Measurements from ENCODE around the gene CETN3.

CETN3 gene

DNA sequence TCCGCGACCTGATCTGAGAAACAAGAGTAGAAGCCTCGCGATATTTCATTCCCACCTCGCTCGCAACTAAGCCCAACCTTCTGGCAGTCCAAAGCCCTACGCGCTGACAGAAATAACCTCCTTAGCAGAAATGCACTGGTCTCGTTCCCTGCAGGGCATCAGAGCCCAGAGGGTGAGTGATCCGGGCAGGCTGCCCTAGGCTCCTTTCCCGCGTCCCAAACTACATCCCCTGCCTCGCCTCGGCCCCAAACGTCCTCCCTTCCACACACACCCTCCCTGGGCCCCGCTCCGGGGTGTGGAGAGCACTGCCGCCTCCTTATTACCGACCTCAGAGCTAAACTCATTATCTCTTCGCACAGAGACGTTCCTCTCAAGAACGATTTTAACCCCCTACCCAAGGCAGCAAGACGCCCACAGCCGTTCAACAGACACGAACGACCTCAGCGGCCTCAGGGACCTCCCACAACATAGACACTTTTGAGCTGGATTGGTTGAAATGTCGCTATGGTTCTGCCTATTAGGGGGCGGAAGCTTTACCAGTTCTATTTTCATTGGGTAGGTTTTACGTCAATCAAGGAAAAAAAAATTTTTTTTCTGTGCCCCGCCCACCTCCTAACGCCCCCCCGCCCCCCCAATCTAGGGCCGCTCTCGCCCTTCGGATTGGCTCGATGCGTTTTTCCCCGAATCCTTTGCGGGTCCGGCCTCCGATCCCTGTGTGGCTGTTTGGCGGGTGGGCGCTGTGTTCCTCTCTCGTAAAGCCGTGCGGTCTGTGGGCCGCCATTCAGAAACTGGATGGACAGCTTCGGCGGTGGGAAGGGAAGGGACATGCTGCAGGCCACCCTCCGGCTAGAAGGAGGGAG is at the start of gene CETN3:
TSS of gene CETN3 (minus strand) at position 439 of the 860 bp plus-strand sequence. CDS start at position 344, 95 bp downstream.
- TF ChIP-seq, protein P1, sequence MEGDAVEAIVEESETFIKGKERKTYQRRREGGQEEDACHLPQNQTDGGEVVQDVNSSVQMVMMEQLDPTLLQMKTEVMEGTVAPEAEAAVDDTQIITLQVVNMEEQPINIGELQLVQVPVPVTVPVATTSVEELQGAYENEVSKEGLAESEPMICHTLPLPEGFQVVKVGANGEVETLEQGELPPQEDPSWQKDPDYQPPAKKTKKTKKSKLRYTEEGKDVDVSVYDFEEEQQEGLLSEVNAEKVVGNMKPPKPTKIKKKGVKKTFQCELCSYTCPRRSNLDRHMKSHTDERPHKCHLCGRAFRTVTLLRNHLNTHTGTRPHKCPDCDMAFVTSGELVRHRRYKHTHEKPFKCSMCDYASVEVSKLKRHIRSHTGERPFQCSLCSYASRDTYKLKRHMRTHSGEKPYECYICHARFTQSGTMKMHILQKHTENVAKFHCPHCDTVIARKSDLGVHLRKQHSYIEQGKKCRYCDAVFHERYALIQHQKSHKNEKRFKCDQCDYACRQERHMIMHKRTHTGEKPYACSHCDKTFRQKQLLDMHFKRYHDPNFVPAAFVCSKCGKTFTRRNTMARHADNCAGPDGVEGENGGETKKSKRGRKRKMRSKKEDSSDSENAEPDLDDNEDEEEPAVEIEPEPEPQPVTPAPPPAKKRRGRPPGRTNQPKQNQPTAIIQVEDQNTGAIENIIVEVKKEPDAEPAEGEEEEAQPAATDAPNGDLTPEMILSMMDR (conservative IDR thresholded peaks at IDR 0.05), result no peak

DNA sequence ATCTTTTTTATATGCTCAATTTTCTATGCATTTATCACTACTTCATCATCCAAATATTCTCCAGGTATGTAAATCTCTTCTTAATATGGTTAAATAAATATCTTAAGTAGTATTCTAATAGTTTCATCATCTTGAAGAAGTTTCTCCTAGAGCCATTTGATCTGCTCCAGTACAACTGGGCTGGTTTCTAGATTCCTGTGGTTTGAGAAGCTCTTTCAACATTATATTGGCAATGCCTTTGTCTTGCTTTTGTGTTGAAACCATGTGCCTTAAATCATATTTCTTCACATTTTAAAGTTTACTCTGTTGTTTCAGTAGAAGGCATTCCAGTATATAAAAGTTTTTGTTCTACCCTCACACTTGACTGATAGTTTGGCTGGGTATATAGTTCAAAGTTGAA is 37.4 kb upstream of the CETN3 start:
- TF ChIP-seq, protein P1 (conservative IDR thresholded peaks at IDR 0.05), result no peak
- H3K27ac ChIP-seq, result no peak overlapping the region

More for the DNA sequence above, at the start of gene CETN3:
- H3K27ac ChIP-seq, result peak within 1 kb of the TSS; percentile 92

DNA sequence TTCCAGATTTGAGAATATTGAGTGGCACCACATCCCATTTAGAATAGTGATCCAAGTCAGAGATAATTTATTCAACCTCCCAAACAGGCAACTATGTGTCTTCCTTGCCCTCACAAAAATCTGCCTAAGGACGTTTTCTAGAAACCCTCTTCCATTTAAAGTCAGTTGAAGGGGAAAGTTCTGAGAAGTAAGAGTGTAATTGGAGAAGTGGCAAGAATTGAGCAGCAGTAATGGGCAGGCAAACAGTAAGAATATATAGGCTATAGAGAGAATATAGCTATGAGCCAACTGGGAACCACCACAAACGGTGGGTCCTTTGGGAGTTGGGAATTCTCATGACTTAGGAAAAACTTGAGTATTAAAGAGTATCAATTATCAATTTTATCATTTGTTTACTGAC is 31.1 kb upstream of the CETN3 start:
- H3K27ac ChIP-seq, result no peak overlapping the region
- TF ChIP-seq, protein P1 (conservative IDR thresholded peaks at IDR 0.05), result no peak

DNA sequence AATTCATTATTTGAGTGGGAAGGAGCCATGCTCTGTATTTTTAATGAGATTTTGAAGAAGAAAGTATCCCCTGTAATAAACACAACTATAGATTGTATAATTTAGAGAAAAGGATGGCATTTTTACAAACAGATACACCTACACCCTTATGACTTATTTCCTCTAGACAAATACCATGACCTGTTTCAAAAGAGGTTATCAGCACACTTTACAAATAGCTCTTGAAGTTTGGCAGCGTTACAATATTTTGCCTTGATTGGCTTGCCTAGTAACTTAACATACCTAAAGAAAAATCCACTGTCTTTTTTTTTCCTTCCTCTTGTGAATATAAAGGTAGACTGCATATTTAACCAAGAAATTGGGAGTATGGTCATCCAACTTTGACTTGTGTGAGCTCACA is 28.5 kb upstream of the CETN3 start:
- TF ChIP-seq, protein P1 (conservative IDR thresholded peaks at IDR 0.05), result no peak
- no peak overlapping the region for H3K27ac ChIP-seq

DNA sequence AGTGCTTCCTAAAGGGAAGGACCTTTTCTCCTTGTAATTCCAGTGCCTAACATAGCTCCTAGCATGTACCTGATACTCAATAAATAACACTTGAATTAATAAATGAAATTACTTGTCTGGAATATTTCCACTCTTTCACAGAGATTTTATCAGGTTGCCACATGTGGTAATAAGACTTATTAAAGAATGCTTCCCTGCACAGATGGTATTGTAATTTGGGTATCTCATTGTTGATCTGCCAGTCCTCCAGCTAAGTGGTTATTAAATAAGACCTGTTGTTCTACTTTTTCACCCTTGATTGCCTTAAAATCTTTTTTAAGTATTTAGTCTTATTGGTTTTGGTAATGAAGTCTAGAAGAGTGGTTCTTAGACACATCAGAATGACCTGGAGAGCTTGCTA is 28.1 kb upstream of the CETN3 start:
- TF ChIP-seq, protein P1 (conservative IDR thresholded peaks at IDR 0.05), result no peak
- no peak overlapping the region for H3K27ac ChIP-seq

DNA sequence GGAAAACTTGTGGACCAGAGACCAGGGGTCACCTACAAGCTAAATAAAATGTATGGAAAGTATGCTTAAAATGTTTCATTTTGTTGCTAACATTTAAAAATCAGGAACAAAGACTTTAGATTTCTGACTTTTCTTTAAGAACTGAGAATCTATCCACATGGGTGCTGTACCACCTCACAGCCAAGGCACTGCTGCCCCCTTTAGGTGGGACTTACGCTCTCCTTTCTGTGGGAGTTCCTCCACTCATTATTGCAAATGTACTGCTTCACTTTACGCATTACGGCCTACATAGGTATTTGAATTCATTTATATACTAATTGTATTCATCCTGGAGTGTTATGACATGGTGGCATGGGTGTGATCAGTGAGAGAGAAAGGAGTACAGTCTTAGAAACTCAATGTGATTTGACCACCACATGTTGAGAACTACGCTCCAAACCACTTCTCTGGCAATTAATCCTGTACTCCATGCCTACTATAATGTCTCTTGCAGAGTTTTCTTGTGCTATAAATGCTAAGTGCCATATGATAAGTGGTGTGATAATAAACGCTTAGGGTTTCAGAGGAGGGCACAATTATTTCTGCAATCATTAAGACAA is 24.7 kb upstream of the CETN3 start:
- no peak overlapping the region for H3K27ac ChIP-seq
- TF ChIP-seq, protein P1 (conservative IDR thresholded peaks at IDR 0.05), result peak; percentile 68

DNA sequence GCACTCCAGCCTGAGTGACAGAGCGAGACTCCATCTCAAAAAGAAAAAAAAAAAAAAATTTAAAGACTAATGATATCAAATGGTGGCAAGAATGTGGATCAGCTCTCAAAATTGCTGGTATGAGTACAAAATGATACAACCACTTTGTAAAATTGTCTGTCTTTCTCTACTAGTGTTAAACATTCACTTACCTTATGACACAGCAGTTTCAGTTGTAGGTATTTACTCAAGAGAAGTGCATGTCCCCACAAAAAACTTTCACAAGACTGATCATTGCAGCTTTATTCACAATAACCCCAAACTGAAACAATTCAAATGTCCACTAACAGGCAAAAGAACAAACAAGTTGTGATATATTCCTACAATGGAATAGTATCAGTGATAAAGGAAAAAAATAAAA is 14.7 kb upstream of the CETN3 start:
- TF ChIP-seq, protein P1 (conservative IDR thresholded peaks at IDR 0.05), result no peak
- no peak overlapping the region for H3K27ac ChIP-seq
